ENCODE data around the gene PLXNA4.

GRCh38 chr7:132609222-132609621 is 33.0 kb upstream of the PLXNA4 start:
- TF ChIP-seq ZNF214 (tag by site-specific recombination; IDR thresholded peaks at IDR 0.05; ENCODE audit: borderline replicate concordance) (no peak), ZBTB8A (tag by site-specific recombination; IDR thresholded peaks at IDR 0.05) (no peak), ZNF791 (tag by site-specific recombination; IDR thresholded peaks at IDR 0.05) (no peak)
- TF ChIP-seq, protein P1, sequence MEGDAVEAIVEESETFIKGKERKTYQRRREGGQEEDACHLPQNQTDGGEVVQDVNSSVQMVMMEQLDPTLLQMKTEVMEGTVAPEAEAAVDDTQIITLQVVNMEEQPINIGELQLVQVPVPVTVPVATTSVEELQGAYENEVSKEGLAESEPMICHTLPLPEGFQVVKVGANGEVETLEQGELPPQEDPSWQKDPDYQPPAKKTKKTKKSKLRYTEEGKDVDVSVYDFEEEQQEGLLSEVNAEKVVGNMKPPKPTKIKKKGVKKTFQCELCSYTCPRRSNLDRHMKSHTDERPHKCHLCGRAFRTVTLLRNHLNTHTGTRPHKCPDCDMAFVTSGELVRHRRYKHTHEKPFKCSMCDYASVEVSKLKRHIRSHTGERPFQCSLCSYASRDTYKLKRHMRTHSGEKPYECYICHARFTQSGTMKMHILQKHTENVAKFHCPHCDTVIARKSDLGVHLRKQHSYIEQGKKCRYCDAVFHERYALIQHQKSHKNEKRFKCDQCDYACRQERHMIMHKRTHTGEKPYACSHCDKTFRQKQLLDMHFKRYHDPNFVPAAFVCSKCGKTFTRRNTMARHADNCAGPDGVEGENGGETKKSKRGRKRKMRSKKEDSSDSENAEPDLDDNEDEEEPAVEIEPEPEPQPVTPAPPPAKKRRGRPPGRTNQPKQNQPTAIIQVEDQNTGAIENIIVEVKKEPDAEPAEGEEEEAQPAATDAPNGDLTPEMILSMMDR (tag by site-specific recombination; IDR thresholded peaks at IDR 0.05): no peak

All from HEK293 (cell line).